SW 1271 (cell line): ENCODE results near the gene TIMD4.
"Not testable (repeated sequence)": the region's sequence is repeated elsewhere in the genome, so short reads cannot be mapped to it uniquely, and the experiment has no call there.

Experiments
- DNase-seq, 2 experiments: peaks; one replicate each; lab custom pipeline; 2025; lab: John Stamatoyannopoulos, UW

The TIMD4 gene

GRCh38 chr5:156963125-156963524 lies at the start of gene TIMD4:
Gene TIMD4 (minus strand): TSS chr5:156963226. CDS start chr5:156963198, 28 bp downstream.
- no peak for DNase-seq

DNA sequence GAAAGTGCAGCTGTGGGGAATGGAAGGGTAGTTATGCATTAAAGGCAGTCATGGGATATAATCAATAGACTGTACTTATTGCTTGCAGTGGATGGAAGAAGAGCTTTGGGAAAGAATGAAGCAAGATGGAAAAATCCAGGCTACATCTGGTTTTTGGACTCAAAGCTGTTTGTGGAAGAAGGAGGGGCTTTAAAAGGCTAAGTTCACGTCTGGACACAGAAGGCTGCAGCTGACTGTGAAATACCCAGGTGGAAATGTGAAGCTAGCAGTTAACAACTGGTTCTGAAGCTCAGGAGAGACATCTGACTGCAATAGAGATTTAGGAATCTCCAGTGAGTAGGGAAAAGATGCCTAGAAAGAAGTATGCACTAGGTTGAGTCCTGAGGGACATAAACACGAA lies 43.2 kb upstream of the TIMD4 start:
- DNase-seq = no peak

DNA sequence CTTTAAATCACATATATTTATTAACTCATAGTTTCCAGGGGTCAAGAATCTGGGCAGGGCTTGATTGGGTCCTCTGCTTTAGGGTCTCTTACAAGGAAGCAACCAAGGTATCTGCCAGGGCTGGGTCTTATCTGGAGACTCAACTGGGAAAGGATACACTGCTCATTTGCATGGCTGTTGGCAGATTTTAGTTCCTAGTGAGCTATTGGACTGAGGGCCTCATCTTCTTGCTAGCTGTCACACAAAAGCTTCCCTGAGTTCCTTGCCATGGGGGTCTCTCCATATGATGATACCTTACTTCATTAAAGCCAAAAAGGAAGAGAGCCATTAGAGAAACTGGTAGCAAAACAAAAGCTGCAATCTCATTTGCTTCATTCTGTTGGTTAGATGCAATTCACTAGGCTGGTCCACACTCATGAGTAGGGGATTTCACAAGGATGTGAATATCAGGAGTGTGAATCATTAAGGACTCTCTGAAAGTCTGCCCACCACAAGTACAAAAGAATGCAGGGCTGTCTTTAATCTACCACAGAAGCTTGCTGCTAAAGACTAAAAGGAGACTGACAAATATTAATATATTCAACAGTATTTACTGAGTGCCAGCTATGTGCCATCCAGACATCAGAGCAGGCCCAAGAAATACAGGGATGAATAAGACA lies 42.0 kb upstream of the TIMD4 start:
- DNase-seq = no peak

DNA sequence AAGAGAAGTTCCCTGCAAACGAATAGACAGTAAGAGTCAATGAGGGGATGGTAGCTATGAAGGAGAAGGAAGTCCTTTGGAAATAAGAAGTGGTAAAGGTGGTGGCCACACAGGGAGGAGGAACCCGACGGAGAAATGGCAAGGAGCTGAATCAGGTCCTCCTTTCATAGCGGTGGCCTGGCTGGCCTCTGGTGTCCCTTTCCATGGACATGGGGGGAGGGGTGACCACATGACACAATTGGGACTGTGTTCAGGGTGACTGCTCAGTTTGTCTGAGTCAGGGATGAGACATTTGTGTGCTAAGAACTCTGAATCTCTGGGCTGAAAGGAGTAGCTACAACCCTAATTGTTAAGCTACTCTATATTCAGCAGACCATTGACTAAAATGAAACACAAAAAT lies 28.7 kb upstream of the TIMD4 start:
- DNase-seq = no peak

DNA sequence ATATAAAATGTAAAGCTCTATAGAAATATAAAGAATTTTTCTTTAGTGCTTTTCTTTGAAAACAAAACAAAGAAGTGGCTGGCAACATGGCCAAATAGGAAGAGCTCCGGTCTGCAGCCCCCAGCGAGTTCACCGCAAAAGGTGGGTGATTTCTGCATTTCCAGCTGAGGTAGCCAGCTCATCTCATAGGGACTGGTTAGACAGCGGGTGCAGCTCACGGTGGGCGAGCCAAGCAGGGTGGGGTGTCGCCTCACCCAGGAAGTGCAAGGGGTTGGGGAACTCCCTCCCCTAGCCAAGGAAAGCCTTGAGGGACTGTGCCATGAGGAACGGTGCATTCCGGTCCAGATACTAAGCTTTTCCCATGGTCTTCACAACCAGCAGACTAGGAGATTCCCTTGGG lies 21.0 kb upstream of the TIMD4 start:
- no peak for DNase-seq

- DNase-seq = no peak
Measured at GRCh38 chr5:156981481-156981880, 18.5 kb upstream of the TIMD4 start.

DNA sequence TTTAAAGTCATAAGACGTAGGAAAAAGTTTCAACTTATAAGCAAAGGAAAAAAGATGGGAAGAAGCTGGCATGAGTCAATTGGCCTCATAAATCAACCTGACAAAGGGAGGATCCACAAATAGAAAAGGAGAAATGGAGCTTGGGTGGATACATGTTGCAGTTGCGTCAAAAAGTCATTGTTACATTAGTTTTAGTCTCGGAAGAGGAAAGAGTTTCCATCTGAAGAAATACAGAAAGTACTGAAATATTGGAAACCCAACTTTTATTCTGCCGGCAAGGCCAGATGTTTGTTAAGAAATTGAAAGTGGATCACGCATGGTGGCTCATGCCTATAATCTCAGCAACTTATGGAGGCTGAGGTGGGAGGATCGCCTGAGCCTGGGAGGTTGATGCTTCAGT lies 11.3 kb upstream of the TIMD4 start:
- no peak for DNase-seq

DNA sequence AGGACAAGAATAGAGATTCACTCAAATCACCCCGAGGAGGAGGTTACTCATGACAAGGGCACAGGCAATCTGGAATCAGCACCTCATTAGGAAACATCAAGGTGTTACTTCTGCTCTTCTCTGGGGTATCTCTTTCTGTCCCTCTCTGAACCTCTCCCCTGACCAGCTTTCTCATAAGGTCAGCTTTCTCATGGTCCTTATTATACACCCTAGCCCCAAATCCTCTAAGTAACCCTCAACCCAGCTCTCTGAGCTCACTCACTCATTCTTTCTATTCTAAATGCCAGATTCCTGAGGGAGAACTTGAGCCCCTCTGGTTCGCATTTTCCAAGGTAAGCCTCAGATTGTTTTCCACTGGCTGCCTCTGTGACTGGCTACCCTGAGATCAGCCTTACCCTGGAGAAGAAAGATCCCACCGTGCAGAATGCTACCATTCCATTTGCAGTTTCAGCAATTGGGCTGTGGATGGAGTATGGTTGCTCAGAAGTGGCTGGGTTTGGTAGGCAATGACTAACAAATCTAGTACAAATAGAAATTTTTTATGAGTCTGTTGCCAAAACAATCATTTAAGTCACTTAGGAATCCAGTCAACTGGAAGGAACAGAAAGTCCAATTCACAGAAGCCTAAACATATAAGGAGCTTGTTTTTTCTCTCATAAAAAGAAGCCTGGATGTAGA lies 9.0 kb upstream of the TIMD4 start:
- peak in 1 of 2 experiments; percentile 11 for DNase-seq

DNA sequence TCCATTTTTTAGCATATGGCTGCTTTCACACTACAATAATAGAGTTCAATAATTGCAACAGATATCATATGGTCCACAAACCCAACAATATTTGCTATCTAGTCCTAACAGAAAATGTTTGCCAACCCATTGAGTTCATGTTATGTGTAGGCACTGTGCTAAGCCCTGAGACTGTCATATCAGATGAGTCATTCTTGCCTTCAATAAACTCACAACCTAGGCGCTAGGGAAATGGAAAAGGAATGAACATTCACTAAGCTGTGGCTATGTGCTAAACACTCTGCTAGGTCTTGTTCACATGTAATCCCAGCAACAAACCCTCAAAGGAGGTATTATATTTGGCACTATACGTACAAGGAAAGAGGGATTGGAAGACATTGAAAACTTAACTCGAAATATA lies 8.4 kb upstream of the TIMD4 start:
- no peak for DNase-seq

DNA sequence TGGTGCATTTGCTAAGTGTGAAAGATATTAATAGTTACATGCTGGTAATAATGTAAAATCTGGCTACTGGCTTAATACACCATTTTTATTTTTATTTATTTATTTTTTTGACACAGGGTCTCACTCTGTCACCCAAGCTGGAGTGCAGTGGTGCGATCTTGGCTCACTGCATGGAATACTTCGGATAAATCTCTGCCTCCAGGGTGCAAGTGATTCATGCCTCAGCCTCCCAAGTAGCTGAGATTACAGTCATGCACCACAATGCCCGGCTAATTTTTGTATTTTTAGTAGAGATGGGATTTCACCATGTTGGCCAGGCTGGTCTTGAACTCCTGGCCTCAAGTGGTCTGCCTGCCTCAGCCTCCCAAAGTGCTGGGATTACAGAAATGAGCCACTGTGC lies 4.4 kb upstream of the TIMD4 start:
- DNase-seq = not testable (repeated sequence)

- DNase-seq = no peak
Measured at GRCh38 chr5:156956321-156956720, 6.7 kb downstream of the TIMD4 start.

DNA sequence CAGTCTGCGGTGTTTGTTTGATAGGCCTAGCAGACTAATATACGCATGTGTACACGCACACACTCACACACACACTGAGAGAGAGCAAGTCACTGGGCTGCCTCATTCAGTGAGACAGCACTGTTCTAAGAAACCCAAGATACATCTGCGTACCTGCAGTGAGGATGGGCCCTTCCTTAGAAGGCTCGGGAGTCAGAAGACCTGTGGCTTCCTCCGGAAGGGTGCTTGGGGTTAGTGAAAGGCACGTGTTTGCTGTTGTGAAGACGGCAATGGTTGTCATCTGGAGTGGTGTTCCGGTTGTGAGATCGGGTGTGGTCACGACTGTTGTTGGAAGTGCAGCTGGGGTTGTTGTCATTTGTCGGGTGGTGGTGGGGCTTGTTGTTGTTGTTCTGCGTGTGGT lies 11.7 kb downstream of the TIMD4 start:
- no peak for DNase-seq

- DNase-seq = no peak
Measured at GRCh38 chr5:156950716-156951115, 12.3 kb downstream of the TIMD4 start.

- DNase-seq = no peak
Measured at GRCh38 chr5:156949424-156949823, 13.6 kb downstream of the TIMD4 start.

- DNase-seq = no peak
Measured at GRCh38 chr5:156947925-156948324, 15.1 kb downstream of the TIMD4 start.

- DNase-seq = no peak
Measured at GRCh38 chr5:156942064-156942463, 21.0 kb downstream of the TIMD4 start.

- not testable (repeated sequence) for DNase-seq
Measured at GRCh38 chr5:156940462-156940861, 22.6 kb downstream of the TIMD4 start.

GRCh38 chr5:156936972-156937371 lies 26.1 kb downstream of the TIMD4 start:
- no peak for DNase-seq

DNA sequence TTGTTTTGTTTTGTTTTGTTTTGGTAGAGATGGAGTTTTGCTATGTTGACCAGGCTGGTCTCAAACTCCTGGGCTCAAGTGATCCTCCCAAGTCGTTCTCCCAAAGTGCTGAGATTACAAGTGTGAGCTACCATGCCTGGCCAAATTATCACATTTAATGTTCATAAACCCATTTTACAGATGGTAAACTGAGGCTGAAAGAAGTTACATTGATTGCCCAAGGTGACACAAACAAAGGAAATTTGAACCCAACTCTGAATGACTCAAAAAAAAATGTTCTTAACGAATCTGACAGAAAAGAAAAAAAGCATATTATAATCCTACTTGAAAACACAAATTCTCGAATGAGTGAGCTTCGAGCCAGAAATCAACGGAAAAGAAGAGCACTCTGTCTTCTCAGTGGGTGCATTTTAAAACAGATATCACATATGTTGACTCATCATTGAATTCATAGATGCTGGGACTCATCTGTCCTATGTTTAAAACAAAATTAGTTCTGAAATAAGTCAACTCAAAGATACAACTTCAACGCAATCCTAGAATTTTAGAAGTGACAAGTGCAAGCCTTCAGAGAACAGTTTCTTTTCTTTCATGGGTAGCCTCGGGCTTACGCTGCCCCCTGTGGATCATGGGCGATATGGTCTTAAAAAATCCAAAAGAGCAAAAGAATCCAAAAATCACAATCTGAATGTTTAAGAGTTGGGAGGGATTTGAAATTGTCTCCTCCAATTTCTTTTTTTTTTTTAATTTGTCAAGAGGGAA lies 28.4 kb downstream of the TIMD4 start:
- peak in 1 of 2 experiments; percentile 24 for DNase-seq

DNA sequence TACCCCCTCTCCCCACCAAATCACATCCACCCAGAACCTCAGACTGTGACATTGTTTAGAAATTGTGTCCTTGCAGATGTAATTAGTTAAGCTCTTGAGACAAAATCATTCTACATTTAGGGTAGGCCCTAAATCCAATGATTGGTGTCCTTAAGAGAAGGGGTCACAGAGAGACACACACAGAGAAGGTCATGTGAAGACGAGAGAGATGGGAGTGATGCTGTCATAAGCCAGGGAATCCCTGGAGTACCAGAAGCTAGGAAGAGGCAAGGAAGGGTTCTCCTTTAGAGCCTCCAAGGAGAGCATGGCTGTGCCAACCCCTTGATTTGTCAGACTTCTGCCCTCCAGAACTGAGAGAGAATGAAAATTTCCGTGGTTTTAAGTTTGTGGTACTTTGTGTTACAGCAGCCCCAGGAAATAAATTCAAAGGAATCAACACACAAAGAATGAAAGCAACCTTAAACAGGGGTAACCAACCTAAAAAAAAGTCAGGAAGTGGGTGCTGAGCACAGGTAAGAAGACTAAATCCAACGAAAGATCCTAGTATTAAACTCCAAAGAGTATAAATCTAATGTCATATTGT lies 33.6 kb downstream of the TIMD4 start:
- no peak for DNase-seq

DNA sequence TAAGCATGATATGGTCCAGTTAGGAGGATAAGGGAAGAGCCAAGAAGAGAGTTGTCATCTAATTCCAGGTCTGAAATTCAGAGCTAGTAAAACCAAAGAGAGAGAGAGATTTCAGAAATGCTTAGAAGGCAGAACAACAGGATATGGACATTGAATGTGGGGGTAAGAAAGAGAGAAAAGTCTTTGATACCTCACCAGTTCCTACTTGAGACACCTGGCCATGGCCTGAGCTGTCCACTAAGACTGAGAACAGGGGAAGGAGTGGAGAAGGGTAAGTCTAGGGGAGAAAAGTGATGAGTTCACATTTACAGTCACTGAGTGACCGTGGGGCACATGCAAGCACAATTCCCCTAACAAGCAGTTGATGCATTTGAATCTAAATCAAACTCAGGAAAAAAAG lies 35.5 kb downstream of the TIMD4 start:
- no peak for DNase-seq

GRCh38 chr5:156925767-156926166 lies 37.3 kb downstream of the TIMD4 start:
- DNase-seq = not testable (repeated sequence)
